Calu3 (cell line): Measurements from ENCODE around the gene EGF. TPM values are rescaled to one million over a fixed set of nuclear protein-coding genes. Genes with fewer than 3 reads are reported as not detected.

ENCODE experiments used
- BruUV-seq: library from RNA; stranded (reverse); fragments of 400-500 nt; replicated peaks from 2 replicates; lab custom pipeline; 2021; lab: Mats Ljungman, UMichigan
- CTCF ChIA-PET: fragments of 300-600 bp; sonication (Branson Sonifier 250); formaldehyde crosslinking; loops from one replicate; lab custom pipeline; 2022; ENCODE audit warnings: antibody characterized with exemption; lab: Charles Lee
- DNase-seq: peaks from one replicate; pipeline ENCODE4 v3.0.0; 2022
- H3K27ac Mint-ChIP-seq: one replicate; pipeline ENCODE4 v1.8.0; 2022; ENCODE audit warnings: mixed read lengths; ENCODE audit not compliant: unreplicated experiment
- H3K27me3 Mint-ChIP-seq: one replicate; pipeline ENCODE4 v1.8.0; 2022; ENCODE audit warnings: mixed read lengths; ENCODE audit not compliant: unreplicated experiment
- H3K36me3 Mint-ChIP-seq: one replicate; pipeline ENCODE4 v1.8.0; 2022; ENCODE audit warnings: mild to moderate bottlenecking, moderate library complexity, mixed read lengths; ENCODE audit not compliant: insufficient read depth, unreplicated experiment
- H3K4me1 Mint-ChIP-seq: one replicate; pipeline ENCODE4 v1.8.0; 2022; ENCODE audit warnings: mild to moderate bottlenecking, low read depth, mixed read lengths; ENCODE audit not compliant: unreplicated experiment
- H3K4me3 Mint-ChIP-seq: one replicate; pipeline ENCODE4 v1.8.0; 2022; ENCODE audit warnings: mild to moderate bottlenecking, low read depth, moderate library complexity, mixed read lengths; ENCODE audit not compliant: unreplicated experiment
- H3K9me3 Mint-ChIP-seq: one replicate; pipeline ENCODE4 v1.8.0; 2022; ENCODE audit warnings: low read depth, mixed read lengths; ENCODE audit not compliant: unreplicated experiment
- CTCF ChIP-seq: fragments of 200-600 bp; IDR thresholded peaks from one replicate; pipeline ENCODE4 v1.8.0; 2022; ENCODE audit warnings: antibody characterized with exemption; ENCODE audit not compliant: unreplicated experiment
- intact Hi-C: fragments of 100-400 bp; cut with micrococcal nuclease; formaldehyde crosslinking; loops from one replicate; pipeline ENCODE4 v1.10.0; 2022; ENCODE audit not compliant: unreplicated experiment
- total RNA-seq: library from RNA; stranded (reverse); gene quantifications from 2 replicates; pipeline ENCODE4 v1.2.3, GENCODE V29; 2022

EGF gene
- total RNA-seq, 1 experiment from 2014 or later, result 1.4 TPM

- no TSS peak for BruUV-seq
- TF ChIP-seq CTCF, result no peak
- Mint-ChIP-seq H3K27me3 (no peaks in the 10 kb centered on the region), H3K4me3 (no peak overlapping the region), H3K9me3 (no peaks in the 10 kb centered on the region), H3K36me3 (no peaks in the 10 kb centered on the region), H3K4me1 (no peaks in the 10 kb centered on the region), H3K27ac (no peak overlapping the region)
- intact Hi-C loops, result no loop called here
- no peak for DNase-seq
- CTCF ChIA-PET, result interaction anchor here (0.6 kb wide), 1 partner anchor 1586 kb away, joined by 3 read pairs; no protein-coding TSS in a partner anchor
Measured at GRCh38 chr4:109876634-109877265, 35.9 kb upstream of the EGF start.

- no peak overlapping the region for H3K4me3 Mint-ChIP-seq
- CTCF ChIA-PET, result interaction anchor here (0.6 kb wide), 1 partner anchor 1586 kb away, joined by 3 read pairs; no protein-coding TSS in a partner anchor
Measured at GRCh38 chr4:109877400-109877799, 35.3 kb upstream of the EGF start.

GRCh38 chr4:109878355-109878754 is 34.3 kb upstream of the EGF start:
- no peaks in the 10 kb centered on the region for H3K9me3 Mint-ChIP-seq
- no peak overlapping the region for H3K27ac Mint-ChIP-seq
- CTCF ChIA-PET, result no interaction called here
- BruUV-seq, result no TSS peak
- no peak for TF ChIP-seq CTCF
- H3K36me3 Mint-ChIP-seq, result no peaks in the 10 kb centered on the region
- H3K4me3 Mint-ChIP-seq, result no peak overlapping the region
- intact Hi-C loops, result no loop called here
- DNase-seq, result no peak
- no peaks in the 10 kb centered on the region for H3K4me1 Mint-ChIP-seq
- no peaks in the 10 kb centered on the region for H3K27me3 Mint-ChIP-seq

More at GRCh38 chr4:109877400-109877799, 35.3 kb upstream of the EGF start:
- no peaks in the 10 kb centered on the region for H3K27me3 Mint-ChIP-seq
- DNase-seq, result no peak
- no peaks in the 10 kb centered on the region for H3K4me1 Mint-ChIP-seq
- H3K36me3 Mint-ChIP-seq, result no peaks in the 10 kb centered on the region
- BruUV-seq, result no TSS peak
- H3K9me3 Mint-ChIP-seq, result no peaks in the 10 kb centered on the region
- no peak overlapping the region for H3K27ac Mint-ChIP-seq
- TF ChIP-seq CTCF, result no peak
- intact Hi-C loops, result no loop called here

- Mint-ChIP-seq H3K27me3 (no peaks in the 10 kb centered on the region), H3K4me3 (no peak overlapping the region), H3K36me3 (no peaks in the 10 kb centered on the region), H3K4me1 (no peaks in the 10 kb centered on the region), H3K9me3 (no peaks in the 10 kb centered on the region), H3K27ac (no peak overlapping the region)
- intact Hi-C loops, result no loop called here
- DNase-seq, result no peak
- CTCF ChIA-PET, result interaction anchor here (0.6 kb wide), 1 partner anchor 357 kb away, joined by 6 read pairs; no protein-coding TSS in a partner anchor
- TF ChIP-seq CTCF, result no peak
- BruUV-seq, result no TSS peak
Measured at GRCh38 chr4:109879081-109879480, 33.6 kb upstream of the EGF start.
